GM23248 (cell line): ENCODE results near the gene SLC25A18.

Experiments
- EZH2 ChIP-seq: fragments of 200-600 bp; sonication (generic); IDR thresholded peaks from 2 replicates; pipeline ENCODE4 v1.6.1; 2018; ENCODE audit warnings: antibody characterized with exemption, mild to moderate bottlenecking; ENCODE audit not compliant: insufficient read depth, poor library complexity, severe bottlenecking
- EZH2phosphoT487 ChIP-seq: fragments of 200-600 bp; sonication (generic); IDR thresholded peaks from 2 replicates; pipeline ENCODE4 v1.6.1; 2018; ENCODE audit warnings: antibody characterized with exemption, moderate library complexity, mild to moderate bottlenecking, low read depth; ENCODE audit not compliant: insufficient read depth

GRCh38 chr22:17592201-17592600 lies 28.9 kb downstream of the SLC25A18 start:
- no peak for TF ChIP-seq EZH2
- no peak for TF ChIP-seq EZH2phosphoT487
